DMS 273 (cell line): Measurements from ENCODE around the gene SMIM5.

ENCODE experiments used
- DNase-seq: peaks from one replicate; lab custom pipeline; 2025; ENCODE audit not compliant: unreplicated experiment; lab: John Stamatoyannopoulos, UW

SMIM5 gene

GRCh38 chr17:75602644-75603043, 30.6 kb upstream of the SMIM5 start:
- DNase-seq: no peak

DNA sequence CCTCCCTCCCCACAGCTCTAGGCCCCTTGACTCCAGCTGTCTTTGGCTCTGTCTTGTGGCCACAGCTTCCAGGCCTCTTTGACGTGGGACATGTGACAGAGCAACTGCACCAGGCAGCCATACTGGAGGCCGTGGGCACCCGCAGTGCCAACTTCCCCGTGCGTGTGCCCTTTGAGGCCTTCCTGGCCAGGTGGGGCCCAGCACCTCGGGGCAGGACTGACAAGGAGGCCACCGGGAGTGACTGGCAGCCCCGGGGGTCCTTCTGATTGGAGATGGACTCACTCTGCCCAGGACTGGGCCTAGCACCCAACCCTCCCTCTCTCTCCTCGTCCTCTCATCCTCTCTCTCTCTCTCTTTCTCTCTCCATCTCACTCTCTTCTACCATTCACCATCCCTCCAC, 30.1 kb upstream of the SMIM5 start:
- DNase-seq: no peak

GRCh38 chr17:75604034-75604695, 29.1 kb upstream of the SMIM5 start:
- DNase-seq: no peak

DNA sequence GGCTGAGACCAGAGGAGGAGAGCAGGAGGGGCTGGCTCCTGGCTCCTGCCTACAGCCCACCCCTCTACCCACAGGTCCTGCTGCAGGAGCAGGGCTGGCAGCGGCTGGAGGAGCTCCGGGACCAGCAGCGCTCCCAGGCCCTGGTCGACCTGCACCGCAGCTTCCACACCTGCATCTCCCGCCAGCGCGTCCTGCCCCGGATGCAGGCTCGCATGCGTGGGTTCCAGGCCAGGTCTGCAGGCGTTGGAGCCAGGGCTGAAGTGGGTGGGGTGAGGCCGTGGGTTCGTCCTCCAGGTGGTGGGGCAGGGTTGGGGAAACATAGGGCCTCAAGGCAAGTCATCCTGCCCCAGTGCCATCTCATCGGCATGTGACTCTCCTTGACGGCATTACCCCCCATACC, 27.4 kb upstream of the SMIM5 start:
- no peak for DNase-seq

DNA sequence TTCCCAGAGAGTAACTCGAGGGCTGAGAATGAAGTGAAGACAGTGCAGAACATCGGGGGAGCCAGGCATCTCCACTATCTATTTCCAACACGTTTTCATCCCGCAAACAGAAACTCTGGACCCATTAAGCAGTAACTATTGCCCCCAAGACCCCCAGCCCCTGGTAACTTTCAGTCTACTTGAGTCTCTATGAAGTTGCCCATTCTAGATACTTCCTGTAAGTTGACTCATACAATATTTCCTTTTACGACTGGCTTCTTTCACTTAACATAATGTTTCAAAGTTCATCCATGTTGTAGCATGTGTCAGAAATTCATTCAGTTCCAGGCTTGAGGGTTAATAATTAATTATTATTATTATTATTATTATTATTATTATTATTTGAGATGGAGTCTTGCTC, 26.1 kb upstream of the SMIM5 start:
- no peak for DNase-seq

GRCh38 chr17:75610103-75610984, 22.9 kb upstream of the SMIM5 start:
- no peak for DNase-seq

GRCh38 chr17:75611851-75612429, 21.3 kb upstream of the SMIM5 start:
- DNase-seq: no peak

- DNase-seq: no peak
Observed at GRCh38 chr17:75612906-75613626, 20.2 kb upstream of the SMIM5 start.

GRCh38 chr17:75614006-75614405, 19.2 kb upstream of the SMIM5 start:
- DNase-seq: peak; percentile 51

GRCh38 chr17:75614556-75615270, 18.5 kb upstream of the SMIM5 start:
- DNase-seq: no peak

DNA sequence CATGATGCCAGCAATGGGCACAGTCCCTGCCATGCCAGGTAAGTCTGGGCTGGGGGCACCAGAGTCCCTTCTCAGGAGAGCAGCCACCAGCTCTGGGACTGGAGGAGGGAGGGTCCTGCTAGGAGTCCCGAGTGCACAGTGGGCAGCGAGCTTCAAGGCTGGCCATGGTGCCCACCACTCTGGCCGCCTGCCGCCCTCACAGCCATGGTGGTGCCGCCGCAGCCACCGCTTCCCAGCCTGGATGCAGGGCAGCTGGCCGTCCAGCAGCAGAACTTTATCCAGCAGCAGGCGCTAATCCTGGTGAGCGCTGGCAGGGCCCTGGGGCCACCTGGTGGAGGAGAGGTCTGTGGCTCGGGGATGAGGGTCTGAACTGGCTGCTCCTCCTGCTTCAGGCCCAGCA, 17.9 kb upstream of the SMIM5 start:
- peak; percentile 30 for DNase-seq

- no peak for DNase-seq
Observed at GRCh38 chr17:75616521-75617122, 16.6 kb upstream of the SMIM5 start.

- DNase-seq: no peak
Observed at GRCh38 chr17:75617218-75617617, 16.0 kb upstream of the SMIM5 start.

DNA sequence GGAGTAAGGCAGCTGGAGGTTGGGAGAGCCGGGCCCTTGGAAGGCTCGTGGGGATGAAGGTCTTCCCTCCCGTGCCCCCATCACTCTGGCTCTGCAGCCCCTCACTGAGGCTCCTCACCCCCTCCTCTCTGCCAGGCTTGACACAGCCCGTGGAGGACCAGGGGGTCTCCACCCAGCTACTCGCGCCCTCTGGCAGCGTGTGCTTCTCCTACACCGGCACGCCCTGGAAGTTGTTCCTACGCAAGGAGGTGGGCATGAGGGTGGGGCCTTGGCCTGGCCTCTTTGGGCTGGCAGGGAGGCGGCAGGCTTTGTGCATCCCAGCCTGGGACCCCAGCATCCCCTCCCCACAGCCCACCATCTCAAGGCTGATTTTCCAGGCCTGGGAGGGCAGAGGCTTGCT, 15.6 kb upstream of the SMIM5 start:
- DNase-seq: no peak

- DNase-seq: peak; percentile 77
Observed at GRCh38 chr17:75619506-75620431, 13.5 kb upstream of the SMIM5 start.

DNA sequence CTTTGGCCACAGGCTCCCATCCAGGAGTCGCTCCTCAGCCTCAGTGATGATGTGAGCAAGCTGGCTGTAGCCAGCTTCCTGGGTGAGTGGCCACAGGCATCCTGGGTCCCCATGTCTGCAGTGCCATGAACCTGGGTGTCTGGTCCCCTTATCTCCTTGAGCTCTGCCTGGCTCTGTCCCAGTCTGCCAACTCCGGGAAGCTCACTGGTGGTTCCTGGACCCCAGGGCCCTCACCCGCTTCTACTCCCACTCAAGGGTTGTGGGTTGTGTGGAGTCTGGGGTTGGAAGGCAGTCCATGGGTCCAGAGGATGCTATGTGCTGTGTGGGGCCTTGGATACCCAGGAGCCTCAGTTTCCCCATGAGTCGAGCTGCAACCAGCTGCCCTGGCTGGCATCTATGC, 11.7 kb upstream of the SMIM5 start:
- DNase-seq: no peak

- no peak for DNase-seq
Observed at GRCh38 chr17:75622076-75622475, 11.2 kb upstream of the SMIM5 start.

DNA sequence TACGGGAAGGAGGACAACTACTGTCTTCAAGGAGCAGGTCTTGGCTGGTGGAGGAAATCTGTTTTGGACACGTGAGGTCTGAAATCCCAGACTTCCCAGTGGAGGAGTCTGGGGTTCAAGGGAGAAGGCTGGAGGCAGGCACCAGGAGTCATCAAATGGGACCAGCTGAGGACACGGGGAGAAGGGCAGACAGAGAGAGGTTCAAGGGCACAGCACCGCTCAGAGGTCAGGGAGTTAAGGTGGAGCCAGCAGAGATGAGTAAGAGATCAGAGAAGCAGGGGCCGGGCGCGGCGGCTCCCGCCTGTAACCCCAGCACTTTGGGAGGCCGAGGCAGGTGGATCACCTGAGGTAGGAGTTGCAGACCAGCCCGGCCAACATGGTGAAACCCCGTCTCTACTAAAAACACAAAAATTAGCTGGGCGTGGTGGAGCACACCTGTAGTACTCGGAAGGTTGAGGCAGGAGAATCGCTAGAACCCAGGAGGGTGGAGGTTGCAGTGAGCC, 10.4 kb upstream of the SMIM5 start:
- no peak for DNase-seq

DNA sequence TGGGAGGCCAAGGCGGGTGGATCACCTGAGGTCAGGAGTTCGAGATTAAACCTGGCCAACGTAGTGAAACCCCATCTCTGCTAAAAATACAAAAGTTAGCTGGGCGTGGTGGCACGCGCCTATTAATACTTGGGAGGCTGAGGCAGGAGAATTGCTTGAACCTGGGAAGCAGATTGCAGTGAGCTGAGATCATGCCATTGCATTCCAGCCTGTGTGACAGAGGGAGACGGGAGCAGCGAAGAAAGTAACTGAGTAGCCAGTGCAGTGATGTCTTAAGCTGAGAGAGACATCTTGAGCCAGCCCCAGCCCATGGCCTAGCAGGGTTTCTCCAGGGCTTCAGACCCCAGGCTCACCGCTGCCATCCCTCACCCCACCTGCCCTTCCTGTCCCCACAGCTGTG, 9.8 kb upstream of the SMIM5 start:
- DNase-seq: no peak
